Activated CD8-positive, alpha-beta memory T cell treated with anti-CD3 and anti-CD28 coated beads for 24 hours (primary cell): ENCODE data around the gene TCF4.

ENCODE experiments used
- DNase-seq: peaks from one replicate; pipeline ENCODE4 v3.0.0-alpha.2; 2020

The TCF4 gene

GRCh38 chr18:55432307-55433040 lies 155.5 kb downstream of the TCF4 start:
- no peak for DNase-seq

- no peak for DNase-seq
These were observed 158.0 kb downstream of the TCF4 start for GRCh38 chr18:55430026-55430425.

GRCh38 chr18:55427951-55428350 lies 160.0 kb downstream of the TCF4 start:
- no peak for DNase-seq

GRCh38 chr18:55425698-55426097 lies 162.3 kb downstream of the TCF4 start:
- DNase-seq: no peak

GRCh38 chr18:55422456-55423180 lies 165.4 kb downstream of the TCF4 start:
- no peak for DNase-seq

- no peak for DNase-seq
These were observed 166.2 kb downstream of the TCF4 start for GRCh38 chr18:55421615-55422419.

- DNase-seq: no peak
These were observed 166.7 kb downstream of the TCF4 start for GRCh38 chr18:55421308-55421614.

GRCh38 chr18:55420665-55421307 lies 167.2 kb downstream of the TCF4 start:
- DNase-seq: no peak

- DNase-seq: no peak
These were observed 167.9 kb downstream of the TCF4 start for GRCh38 chr18:55419947-55420664.

- no peak for DNase-seq
These were observed 168.7 kb downstream of the TCF4 start for GRCh38 chr18:55419132-55419946.

- no peak for DNase-seq
These were observed 169.6 kb downstream of the TCF4 start for GRCh38 chr18:55418439-55418838.

GRCh38 chr18:55416791-55417190 lies 171.2 kb downstream of the TCF4 start:
- DNase-seq: no peak

- DNase-seq: peak; percentile 84
These were observed 172.6 kb downstream of the TCF4 start for GRCh38 chr18:55415258-55415871.

- DNase-seq: no peak
These were observed 173.5 kb downstream of the TCF4 start for GRCh38 chr18:55414475-55414874.

GRCh38 chr18:55413474-55413873 lies 174.5 kb downstream of the TCF4 start:
- DNase-seq: no peak

GRCh38 chr18:55407774-55408535 lies 180.0 kb downstream of the TCF4 start:
- no peak for DNase-seq

GRCh38 chr18:55407191-55407590 lies 180.8 kb downstream of the TCF4 start:
- no peak for DNase-seq

- no peak for DNase-seq
These were observed 181.5 kb downstream of the TCF4 start for GRCh38 chr18:55406451-55406991.

- no peak for DNase-seq
These were observed 182.0 kb downstream of the TCF4 start for GRCh38 chr18:55405893-55406406.

- DNase-seq: no peak
These were observed 182.5 kb downstream of the TCF4 start for GRCh38 chr18:55405475-55405874.
